Activated CD4-positive, alpha-beta T cell treated with anti-CD3 and anti-CD28 coated beads, Interleukin-2, Interleukin-4, amounts not matched to agents 100 ng/mL and 50 ng/mL, durations not matched to agents 16 hours and 8 hours (primary cell): ENCODE results near the gene YRDC.
A peak's percentile ranks its signal among the peaks of the same experiment; 100 is the strongest.

ENCODE experiments used
- DNase-seq: peaks from one replicate; pipeline ENCODE4 v3.0.0-alpha.2; 2020; ENCODE audit warnings: low spot score

YRDC gene

GRCh38 chr1:37822906-37823815 lies 15.2 kb upstream of the YRDC start:
- peak; percentile 50 for DNase-seq

- DNase-seq, result no peak
These were observed 13.5 kb upstream of the YRDC start for GRCh38 chr1:37821481-37821880.

DNA sequence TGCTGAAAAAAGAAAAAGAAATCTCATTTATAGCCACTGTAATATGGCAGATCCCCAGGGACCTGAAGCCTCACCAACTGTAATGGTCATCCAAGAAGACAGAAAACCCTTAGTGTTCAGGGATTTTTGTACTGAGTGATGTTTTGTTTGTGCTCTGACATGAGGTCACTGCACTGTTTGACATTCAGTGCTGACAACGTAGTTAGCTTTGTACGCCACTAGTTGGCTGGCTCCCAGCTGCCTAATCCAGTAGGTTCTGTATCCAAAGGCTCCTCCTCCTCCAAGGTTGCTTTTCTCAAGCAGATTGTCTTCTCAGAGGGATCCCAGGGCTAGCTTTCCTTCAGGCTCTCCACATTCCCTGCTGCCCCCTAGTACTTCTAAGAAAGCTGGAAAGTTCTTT lies 9.5 kb upstream of the YRDC start:
- DNase-seq, result no peak

DNA sequence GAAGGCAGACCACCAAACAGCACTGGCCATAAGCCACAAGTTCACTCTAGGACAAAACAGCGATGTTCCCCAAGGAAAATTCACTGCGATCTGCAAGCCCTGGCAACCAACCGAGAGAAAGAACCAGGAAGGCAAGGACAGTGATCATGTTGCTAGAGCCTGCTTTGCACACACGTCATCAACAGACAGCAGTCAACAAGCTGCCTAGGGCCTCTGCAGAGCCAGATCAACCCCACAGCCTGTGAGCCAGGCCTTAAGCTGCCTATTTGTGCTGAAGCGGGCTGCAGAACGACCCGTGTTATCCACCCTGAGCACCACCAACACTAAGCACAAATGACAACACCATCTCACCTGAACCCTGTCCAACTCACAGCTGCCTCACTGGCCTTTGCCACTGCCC lies 6.2 kb upstream of the YRDC start:
- no peak for DNase-seq

DNA sequence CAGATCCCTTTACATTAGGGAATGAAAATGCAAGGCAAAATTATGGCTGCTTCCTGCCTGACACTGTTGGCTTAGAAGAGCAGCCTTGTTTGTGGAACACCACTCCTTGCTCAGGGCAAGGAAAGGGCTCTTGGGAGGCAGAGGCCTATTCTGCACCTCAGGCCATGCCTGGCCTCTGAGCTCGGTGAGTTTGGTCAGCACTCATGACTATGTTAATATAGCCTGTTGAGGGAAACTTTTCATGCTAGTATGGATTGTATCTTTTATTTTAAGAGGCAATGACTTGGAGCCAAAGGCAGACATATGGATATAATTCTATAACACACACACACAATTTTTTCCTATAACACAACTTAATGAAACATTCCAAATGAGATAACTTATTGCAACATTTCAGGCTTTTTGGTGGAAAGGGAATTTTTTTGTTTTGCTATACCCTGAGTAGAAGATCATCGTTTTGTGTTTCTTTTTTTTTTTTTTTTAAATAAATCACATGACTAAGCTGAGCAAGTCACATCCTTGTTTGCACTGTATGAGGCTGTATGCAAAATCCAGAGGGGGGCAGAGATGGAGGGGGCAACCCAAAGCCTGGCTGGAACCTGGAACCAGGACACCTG lies 5.6 kb upstream of the YRDC start:
- no peak for DNase-seq

DNA sequence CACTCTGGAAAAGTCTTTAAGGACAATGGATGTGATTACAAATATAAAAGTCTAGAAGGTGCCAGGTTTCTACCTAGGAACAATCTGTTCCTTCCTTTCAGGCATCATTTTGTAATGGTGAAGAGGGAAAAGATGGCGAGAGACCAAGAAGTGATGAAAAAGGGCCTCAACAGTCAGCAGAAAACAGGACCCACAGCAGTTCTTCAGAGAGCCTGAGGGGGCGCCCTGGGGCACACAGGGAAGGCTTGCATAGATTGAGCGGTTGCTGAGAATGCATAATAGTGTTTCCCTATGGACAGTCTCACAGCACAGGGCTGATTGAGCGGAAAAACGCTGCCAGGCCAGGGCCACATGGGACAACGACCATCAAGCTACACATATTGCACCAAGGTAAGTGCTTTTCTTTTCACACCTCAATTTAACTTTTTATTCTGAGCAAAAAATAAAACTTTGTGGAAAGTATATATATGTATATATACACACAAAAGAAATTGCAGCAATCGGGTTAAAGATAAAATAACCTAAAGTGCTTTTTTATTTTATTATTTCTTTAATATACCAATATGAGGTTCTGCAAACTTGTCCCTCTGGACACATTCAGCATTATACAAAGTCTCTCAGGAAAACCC lies 3.1 kb upstream of the YRDC start:
- DNase-seq, result peak; percentile 76

DNA sequence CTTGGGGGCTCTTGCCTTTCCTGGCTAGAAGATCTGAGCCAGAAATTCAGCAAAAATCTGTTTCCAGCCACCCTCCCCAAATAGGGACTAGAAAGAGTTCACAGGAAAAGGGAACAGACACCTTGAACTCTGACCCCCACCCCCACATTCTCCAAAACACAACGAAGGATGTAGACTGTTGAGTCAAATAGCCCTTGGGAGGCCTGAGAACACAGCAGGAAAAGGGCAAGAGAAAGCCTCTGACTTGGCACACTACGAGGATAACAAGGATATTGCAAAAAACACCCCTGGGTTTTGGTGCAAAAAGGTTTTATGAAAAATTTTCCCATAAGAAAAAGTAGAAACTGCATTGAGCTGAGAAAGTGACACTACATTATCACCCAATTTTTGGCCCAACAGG lies 1.9 kb upstream of the YRDC start:
- no peak for DNase-seq

DNA sequence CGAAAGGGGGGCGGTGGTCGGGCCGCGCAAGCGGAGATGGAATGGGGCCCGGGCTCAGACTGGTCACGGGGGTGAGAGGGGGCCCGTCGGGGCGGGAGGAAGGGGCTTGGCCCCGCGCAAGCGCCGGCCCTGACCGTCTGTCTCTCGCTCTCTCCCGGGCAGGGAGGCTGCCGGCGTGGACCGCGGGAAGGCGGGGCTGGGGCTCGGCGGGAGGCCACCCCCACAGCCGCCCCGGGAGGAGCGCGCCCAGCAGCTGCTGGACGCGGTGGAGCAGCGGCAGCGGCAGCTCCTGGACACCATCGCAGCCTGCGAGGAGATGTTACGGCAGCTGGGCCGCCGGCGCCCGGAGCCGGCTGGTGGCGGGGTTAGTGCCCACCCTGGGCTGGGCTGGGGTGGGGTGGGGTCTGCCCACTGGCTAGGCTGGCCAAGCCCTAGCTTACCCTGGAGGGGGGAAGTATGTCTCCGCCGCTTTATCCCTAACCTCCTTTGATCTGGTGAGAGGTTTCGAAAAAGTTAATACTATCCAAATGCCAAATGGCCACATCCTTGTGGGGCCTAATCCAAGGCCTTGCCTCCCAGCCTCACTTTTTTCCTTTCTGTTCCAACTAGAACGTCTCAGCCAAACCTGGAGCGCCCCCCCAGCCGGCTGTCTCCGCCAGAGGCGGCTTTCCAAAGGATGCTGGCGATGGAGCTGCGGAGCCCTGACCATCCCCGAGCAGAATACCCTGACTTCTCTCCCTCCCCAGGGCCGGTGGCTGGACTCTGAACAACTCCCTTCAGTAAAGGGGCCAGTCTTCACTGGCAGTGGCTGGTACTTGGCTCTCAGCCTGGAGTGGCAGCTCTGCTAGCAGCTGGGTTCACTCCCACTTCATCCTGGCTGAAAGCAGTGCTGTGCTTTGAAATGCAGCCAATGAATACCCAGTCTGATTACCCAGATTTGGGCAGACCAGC lies 636 bp upstream of the YRDC start:
- DNase-seq, result peak; percentile 40

DNA sequence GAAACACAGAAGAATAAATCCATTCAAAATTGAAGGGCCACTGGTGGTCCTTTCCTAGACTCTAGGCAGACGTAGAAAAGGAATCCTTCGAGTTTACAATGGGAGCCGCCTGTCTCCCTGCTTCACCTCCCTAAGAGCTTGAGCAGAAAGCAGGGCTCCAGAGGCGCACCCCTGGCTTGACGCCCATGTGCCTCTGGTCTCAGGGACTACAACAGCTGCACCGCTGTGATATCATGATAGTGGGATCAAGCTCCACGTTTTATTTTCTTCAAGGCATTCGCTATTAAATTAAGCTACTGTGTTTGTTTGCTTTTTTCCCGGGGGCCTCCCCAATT lies 821 bp downstream of the YRDC start:
- no peak for DNase-seq

- no peak for DNase-seq
These were observed 5.6 kb downstream of the YRDC start for GRCh38 chr1:37802439-37802838.

DNA sequence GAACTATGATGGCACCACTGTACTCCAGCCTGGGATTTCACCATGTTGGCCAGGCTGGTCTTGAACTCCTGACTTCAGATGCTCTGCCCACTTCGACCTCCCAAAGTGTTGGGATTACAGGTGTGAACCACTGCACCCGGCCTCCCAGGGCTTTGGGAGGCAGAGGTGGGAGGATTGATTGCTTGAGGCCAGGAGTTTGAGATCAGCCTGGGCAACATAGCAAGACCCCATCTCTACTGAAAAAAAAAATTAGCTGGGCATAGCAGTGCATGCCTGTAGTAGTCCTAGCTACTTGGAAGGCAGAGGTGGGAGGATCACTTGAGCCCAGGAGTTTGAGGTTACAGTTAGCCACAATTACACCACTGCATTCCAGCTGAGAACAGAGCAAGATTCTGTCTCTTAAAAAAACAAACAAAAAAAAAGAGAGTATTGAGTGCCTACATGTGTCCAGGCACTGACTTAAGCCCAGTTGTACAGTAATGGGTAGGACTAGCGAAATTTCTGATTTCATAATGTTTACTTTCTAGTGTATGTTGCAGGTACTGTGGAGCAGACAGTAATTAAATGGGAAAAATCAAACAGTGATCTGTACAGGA lies 10.2 kb downstream of the YRDC start:
- no peak for DNase-seq

DNA sequence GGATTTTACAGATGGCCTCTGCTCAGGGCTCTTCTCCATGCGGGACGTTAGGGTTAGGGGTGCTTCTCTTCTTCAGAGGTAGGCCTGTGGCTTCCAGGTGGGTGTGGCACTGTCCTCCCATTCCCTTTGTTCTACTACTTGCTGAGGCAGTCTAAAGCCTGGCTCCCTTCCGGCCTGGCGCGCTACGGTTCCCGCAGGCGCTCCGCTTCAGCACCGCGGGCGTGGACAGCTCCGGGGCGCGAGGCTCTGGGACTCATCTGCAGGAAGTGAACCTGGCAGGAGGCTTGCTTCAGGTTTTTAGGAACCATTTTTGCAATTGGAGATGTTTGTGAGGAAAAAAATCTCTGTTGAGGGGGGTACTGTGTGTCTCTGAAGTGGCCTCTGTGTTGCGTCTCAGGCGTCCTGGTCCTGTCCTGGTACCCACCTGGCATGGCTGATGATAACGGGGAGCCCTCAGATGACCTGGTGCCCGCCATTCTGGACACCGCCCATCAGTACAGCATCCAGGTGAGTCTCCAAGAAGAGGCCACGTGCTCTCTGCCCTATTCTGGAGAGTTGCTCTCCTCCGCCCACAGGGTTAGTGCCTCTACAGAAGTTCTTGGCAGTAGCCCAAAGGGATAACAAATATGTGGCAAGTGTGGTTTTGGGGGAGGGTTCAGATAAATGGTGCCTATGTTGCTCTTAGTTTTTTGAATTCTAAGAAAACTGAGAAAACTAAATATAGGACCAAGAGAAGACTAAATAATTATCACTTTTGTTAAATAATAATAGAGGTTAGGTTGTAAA lies 12.5 kb downstream of the YRDC start:
- DNase-seq, result peak; percentile 40

DNA sequence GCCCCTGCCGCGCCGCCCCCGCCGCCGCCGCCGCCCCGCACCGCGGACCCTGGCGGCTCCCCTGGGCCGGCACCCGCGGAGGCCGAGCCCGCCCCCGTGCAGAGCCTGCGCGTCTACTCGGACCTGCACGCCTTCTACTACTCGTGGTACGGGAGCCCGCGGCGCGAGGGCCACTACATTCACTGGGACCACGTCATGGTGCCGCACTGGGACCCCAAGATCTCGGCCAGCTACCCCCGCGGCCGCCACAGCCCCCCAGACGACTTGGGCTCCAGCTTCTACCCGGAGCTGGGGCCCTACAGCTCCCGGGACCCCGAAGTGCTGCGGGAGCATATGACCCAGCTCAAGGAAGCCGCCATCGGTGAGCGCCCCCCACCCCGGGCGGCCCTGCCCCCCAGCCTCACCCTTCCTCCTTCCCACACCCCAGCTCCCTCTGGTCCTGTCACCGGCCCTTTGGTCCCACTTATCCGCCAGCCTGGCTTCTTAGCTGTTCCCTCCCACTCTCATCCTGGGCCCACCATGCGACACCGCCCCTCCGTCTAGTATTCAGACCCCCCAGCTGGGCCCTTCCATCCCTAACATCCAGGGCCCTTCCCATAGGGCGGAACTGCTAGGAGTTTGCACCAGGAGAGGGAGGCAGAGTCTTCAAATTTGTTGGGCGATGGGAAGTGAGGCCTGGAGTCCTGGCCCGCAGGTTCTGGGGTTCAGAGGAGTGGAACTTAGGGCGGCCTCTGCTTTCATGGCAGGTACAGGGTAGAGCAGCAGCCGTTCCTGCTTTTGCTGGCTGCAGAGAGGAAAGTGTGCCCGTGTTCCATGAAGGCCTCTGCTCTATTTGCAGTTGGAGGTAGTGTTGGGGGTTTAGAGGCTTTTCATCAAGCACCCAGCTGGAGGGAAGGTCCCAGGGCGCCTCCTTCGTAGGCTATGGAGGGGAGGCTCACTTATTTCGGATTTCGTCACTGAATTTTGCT lies 13.4 kb downstream of the YRDC start:
- DNase-seq, result no peak

GRCh38 chr1:37793773-37794371 lies 14.1 kb downstream of the YRDC start, which contains the start of gene MANEAL:
TSS of gene MANEAL (plus strand) at chr1:37793847. CDS start at chr1:37794183, 336 bp downstream.
- DNase-seq, result peak; percentile 33

DNA sequence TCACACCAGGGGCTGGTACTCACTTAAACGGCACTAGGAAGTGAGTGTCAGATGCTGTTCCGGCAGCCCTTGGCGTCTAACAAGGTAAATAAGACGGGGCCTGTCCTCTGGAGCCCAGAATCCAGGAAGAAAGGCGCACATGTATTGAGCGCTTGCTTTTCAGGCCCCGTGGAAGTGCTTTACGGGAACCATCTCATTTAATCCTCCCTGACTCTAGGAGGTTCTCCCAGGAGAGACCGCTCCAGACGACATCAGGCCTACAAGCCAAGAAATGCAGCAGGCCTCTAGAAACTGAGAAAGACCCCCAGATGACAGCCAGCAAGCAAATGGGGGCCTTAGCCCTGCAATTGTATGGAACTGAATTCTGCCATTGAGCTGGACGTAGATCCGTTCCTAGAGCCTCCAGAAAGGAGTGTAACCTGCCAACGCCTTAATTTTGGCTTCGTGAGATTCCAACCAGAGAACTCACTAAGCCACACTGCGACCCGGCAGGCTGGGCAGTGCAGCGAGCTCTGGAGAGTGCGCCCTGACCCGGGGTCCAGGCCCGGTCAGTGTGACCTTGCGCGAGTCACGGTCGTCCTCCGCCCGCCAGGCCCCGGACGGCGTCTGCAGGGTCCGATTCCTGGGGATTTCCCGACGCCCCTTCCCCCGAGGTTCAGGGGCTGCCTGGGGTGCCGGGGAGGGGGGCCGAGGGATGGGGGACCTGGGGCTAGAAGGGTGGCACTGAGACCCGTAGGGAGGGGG lies 14.9 kb downstream of the YRDC start:
- no peak for DNase-seq

DNA sequence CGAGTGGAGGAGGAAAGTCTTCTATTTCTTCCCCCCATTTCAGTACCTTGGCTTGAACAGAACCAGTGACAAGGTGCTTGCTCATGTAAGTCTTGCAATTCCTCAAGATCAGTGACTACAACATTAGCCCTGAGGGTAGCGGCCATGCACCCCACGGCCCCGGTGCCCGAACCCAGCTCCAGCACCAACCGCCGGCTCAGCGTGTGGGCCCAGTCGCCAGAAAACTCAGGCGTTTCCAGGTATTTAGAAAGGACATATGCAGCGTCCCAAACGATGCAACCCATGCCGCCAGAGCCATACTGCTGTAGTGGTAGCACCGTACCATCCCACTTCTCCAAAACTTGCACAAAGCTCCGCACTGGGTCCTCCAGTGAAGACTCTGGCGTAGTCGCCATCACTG lies 25.5 kb downstream of the YRDC start:
- no peak for DNase-seq

- no peak for DNase-seq
These were observed 29.4 kb downstream of the YRDC start for GRCh38 chr1:37778654-37779053.

- no peak for DNase-seq
These were observed 31.0 kb downstream of the YRDC start for GRCh38 chr1:37776946-37777516.
